SIG-M5 treated with dmso at 0.1 percent for 504 hours (cell line): Measurements from ENCODE around the gene PEX1.
A peak's percentile ranks its signal among the peaks of the same experiment; 100 is the strongest.

ENCODE experiments used
- DNase-seq: peaks from one replicate; lab custom pipeline; 2025; ENCODE audit not compliant: unreplicated experiment; lab: John Stamatoyannopoulos, UW

The PEX1 gene

GRCh38 chr7:92461027-92462003, 67.0 kb downstream of the PEX1 start:
- DNase-seq, result peak; percentile 29

- DNase-seq, result no peak
These were observed 67.8 kb downstream of the PEX1 start for GRCh38 chr7:92460510-92460909.

- DNase-seq, result no peak
These were observed 68.2 kb downstream of the PEX1 start for GRCh38 chr7:92460109-92460508.

DNA sequence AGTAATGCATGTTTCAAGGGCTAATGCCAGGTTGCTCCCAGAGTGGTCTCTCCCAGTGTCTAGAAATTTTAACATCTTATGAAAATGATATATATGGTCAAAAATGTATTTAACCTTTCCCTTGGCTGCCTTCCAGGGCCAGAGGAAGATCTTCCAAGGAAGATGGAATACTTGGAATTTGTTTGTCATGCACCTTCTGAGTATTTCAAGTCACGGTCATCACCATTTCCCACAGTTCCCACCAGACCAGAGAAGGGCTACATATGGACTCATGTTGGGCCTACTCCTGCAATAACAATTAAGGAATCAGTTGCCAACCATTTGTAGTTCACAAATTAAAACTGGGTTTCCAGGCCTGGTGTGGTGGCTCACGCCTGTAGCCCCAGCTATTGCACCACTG, 72.1 kb downstream of the PEX1 start:
- DNase-seq, result no peak

DNA sequence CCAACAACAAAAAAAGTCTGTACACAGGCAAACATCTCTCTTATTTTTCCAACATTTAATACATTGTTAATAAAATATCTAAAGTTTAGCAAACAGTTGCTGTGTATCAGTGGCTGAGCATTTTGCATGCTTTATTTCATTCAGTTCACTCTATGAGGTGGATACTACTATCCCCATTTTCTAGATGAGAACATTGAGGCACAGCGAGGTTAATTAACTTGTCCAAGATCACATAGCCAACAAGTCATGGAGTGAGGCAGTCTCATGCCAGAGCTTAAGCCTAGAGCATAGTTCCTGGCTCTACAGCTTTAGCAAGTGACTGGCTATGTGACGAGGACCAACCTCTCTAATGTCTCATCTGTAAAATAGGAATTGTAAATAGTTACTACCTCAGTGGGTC, 76.7 kb downstream of the PEX1 start:
- DNase-seq, result no peak

DNA sequence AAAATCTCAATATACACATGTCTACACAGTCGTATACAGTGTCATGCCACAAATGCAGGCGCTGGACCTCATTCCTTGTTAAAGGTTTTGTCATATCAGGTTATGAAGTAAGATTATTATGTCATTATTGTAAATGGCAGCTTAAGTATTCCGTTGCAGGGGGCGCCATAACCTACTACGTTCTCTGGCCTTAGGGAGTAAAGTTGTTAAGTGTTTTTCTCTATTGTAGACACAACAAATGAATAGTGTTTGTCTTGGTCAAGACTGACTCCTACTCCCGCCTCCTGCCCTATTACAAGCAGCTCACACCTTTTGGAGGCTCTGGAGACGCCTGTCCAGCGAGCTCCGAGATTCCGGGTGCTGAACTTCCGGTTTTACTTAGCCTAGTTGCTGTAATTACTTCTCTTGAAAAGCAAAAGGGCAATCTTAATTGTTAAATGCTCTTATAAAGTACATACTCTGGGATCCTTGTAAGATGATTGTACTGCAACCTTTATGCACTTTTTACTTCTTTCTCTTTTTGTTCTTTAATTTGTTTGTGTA, 80.0 kb downstream of the PEX1 start:
- DNase-seq, result peak; percentile 69

DNA sequence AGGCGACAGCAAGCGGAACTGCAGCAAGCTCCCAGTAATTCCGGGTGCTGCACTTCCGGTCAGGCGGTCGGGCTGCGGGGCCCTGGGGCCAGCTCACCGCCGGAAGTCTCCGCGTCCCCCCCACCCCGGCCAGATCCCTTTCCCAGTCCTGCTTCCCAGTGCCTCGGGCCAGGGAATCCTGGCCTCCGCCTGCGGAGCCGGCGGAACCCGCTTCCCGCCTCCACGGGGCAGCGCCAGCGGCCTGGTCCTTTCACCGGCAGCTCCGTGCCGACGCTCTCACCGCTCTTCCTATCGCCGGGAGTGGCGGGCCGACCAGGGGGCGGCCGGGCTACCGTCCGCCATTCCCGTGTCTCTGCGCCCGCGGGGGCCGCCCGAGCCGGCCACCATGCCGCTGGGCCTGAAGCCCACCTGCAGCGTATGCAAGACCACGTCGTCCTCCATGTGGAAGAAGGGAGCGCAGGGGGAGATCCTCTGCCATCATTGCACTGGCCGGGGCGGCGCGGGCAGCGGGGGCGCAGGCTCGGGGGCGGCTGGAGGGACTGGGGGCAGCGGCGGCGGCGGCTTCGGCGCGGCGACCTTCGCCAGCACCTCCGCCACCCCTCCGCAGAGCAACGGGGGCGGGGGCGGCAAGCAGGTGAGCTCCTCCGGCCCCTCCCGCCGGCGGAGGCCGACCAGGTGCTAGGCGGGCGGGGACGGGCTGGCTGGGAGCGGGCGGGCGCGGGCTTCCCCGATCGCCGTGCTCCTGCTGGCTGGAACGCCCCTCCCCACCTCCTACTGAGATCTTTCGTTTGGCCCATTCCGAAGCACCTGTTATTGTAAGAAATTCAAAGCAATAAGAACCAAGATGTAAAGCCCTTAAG, 80.7 kb downstream of the PEX1 start, which contains the start of gene GATAD1:
Gene GATAD1, plus strand, starts transcription at position 138 of the 860 bp plus-strand sequence. Its CDS starts 248 bp downstream, at position 386.
- peak; percentile 92 for DNase-seq

- DNase-seq, result no peak
These were observed 81.4 kb downstream of the PEX1 start for GRCh38 chr7:92446869-92447344.

- DNase-seq, result peak; percentile 8
These were observed 85.6 kb downstream of the PEX1 start for GRCh38 chr7:92442720-92443119.

GRCh38 chr7:92437956-92438491, 90.3 kb downstream of the PEX1 start:
- DNase-seq, result no peak
